ENCODE measurements around the gene RCOR1.

Gene RCOR1

GRCh38 chr14:102593825-102594137 is 1.3 kb downstream of the RCOR1 start:
- no peak for TF ChIP-seq CTCF (IDR thresholded peaks at IDR 0.05)

- peak; percentile 78 for TF ChIP-seq CTCF (IDR thresholded peaks at IDR 0.05)
Measured at GRCh38 chr14:102594514-102595175, 2.2 kb downstream of the RCOR1 start.

- TF ChIP-seq CTCF (IDR thresholded peaks at IDR 0.05): no peak
Measured at GRCh38 chr14:102601378-102601925, 9.0 kb downstream of the RCOR1 start.

- TF ChIP-seq CTCF (IDR thresholded peaks at IDR 0.05): no peak
Measured at GRCh38 chr14:102602421-102603292, 10.2 kb downstream of the RCOR1 start.

GRCh38 chr14:102603293-102603907 is 11.0 kb downstream of the RCOR1 start:
- TF ChIP-seq CTCF (IDR thresholded peaks at IDR 0.05): no peak

- no peak for TF ChIP-seq CTCF (IDR thresholded peaks at IDR 0.05)
Measured at GRCh38 chr14:102604183-102604582, 11.7 kb downstream of the RCOR1 start.

- no peak for TF ChIP-seq CTCF (IDR thresholded peaks at IDR 0.05)
Measured at GRCh38 chr14:102605029-102605428, 12.6 kb downstream of the RCOR1 start.

All from LNCAP (cell line).